GM21723 (cell line): ENCODE data around the gene RARA.
"Not testable (repeated sequence)": the region's sequence is repeated elsewhere in the genome, so short reads cannot be mapped to it uniquely, and the experiment has no call there.

ENCODE experiments used
- ATAC-seq: cut with Tn5 transposase; IDR thresholded peaks from one replicate; pipeline ENCODE4 v1.9.1; 2021; ENCODE audit warnings: mild to moderate bottlenecking, moderate library complexity; ENCODE audit not compliant: unreplicated experiment

The RARA gene

GRCh38 chr17:40372644-40373043, 63.7 kb downstream of the RARA start:
- not testable (repeated sequence) for ATAC-seq

GRCh38 chr17:40373324-40373723, 64.3 kb downstream of the RARA start:
- no peak for ATAC-seq

GRCh38 chr17:40373999-40374398, 65.0 kb downstream of the RARA start:
- no peak for ATAC-seq

GRCh38 chr17:40374821-40375498, 66.0 kb downstream of the RARA start:
- ATAC-seq: no peak

- ATAC-seq: not testable (repeated sequence)
Observed at GRCh38 chr17:40375786-40376185, 66.8 kb downstream of the RARA start.

GRCh38 chr17:40376541-40376940, 67.6 kb downstream of the RARA start:
- ATAC-seq: not testable (repeated sequence)

- ATAC-seq: no peak
Observed at GRCh38 chr17:40377832-40378231, 68.9 kb downstream of the RARA start.

GRCh38 chr17:40378966-40379365, 70.0 kb downstream of the RARA start:
- no peak for ATAC-seq

GRCh38 chr17:40382251-40382650, 73.3 kb downstream of the RARA start:
- ATAC-seq: no peak

- not testable (repeated sequence) for ATAC-seq
Observed at GRCh38 chr17:40386555-40386954, 77.6 kb downstream of the RARA start.

- no peak for ATAC-seq
Observed at GRCh38 chr17:40399185-40399584, 90.2 kb downstream of the RARA start.

GRCh38 chr17:40402668-40403067, 93.7 kb downstream of the RARA start:
- no peak for ATAC-seq

- no peak for ATAC-seq
Observed at GRCh38 chr17:40404003-40404402, 95.0 kb downstream of the RARA start.
